NCI-H1105 treated with DMSO at 0.1 percent for 48 hours (cell line): Measurements from ENCODE around the gene SYNPO2L.
"Not testable (repeated sequence)": the region's sequence is repeated elsewhere in the genome, so short reads cannot be mapped to it uniquely, and the experiment has no call there.

Experiments
- DNase-seq: peaks from one replicate; lab custom pipeline; 2025; lab: John Stamatoyannopoulos, UW

Gene SYNPO2L, protein sequence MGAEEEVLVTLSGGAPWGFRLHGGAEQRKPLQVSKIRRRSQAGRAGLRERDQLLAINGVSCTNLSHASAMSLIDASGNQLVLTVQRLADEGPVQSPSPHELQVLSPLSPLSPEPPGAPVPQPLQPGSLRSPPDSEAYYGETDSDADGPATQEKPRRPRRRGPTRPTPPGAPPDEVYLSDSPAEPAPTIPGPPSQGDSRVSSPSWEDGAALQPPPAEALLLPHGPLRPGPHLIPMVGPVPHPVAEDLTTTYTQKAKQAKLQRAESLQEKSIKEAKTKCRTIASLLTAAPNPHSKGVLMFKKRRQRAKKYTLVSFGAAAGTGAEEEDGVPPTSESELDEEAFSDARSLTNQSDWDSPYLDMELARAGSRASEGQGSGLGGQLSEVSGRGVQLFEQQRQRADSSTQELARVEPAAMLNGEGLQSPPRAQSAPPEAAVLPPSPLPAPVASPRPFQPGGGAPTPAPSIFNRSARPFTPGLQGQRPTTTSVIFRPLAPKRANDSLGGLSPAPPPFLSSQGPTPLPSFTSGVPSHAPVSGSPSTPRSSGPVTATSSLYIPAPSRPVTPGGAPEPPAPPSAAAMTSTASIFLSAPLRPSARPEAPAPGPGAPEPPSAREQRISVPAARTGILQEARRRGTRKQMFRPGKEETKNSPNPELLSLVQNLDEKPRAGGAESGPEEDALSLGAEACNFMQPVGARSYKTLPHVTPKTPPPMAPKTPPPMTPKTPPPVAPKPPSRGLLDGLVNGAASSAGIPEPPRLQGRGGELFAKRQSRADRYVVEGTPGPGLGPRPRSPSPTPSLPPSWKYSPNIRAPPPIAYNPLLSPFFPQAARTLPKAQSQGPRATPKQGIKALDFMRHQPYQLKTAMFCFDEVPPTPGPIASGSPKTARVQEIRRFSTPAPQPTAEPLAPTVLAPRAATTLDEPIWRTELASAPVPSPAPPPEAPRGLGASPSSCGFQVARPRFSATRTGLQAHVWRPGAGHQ

DNA sequence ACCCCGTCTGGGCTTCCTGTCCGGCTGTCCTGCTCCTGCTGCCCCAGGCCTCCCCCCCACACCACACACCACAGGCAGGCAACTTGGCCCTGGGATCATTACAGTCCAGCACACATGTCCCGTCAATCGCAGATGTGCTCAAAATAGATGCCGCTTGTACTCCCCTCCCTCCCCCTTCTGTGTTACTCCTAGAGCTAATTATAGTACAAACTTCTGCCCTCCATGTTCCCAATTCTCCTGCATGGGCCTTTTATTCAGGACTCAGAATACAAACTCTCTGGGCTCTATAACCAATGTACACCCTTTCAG, at the start of gene SYNPO2L:
TSS of gene SYNPO2L (minus strand) at position 40 of the 309 bp plus-strand sequence. CDS start 107 bp downstream, outside the sequence.
- DNase-seq, result no peak

DNA sequence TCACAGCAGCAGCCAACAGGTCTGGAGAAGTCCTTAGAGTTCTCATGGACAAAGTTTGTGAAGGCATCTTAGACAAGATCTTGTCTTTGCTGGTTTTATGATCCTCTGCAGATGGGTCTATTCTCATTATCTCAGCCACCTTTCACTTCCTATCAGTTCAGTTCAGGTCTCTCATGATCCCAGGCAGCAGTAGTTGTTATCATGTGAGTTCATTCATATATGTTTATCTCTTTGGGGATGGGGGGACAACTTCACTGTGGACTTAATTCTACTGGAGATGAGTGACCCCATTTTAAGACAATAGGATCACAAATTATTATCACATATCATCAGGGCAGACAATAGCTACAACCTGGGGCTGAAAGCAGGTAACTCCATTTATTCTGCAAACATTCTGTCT, 48.1 kb upstream of the SYNPO2L start:
- not testable (repeated sequence) for DNase-seq

DNA sequence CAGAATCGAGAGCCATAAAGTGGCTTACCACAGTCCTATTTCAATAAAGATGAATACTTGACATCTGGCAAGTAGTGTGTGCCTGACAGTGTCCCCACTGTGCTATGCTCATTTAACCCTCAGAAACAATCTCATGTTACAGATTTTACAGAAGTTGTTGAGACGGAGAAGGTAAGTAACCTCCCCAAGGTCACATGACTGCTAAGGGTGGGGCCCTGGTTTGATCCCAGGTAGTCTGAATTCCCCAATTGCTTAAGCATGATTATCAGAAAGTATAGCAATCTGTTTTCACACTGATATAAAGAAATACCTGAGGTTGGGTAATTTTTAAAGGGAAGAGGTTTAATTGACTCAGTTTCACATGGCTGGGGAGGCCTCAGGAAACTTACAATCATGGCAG, 43.0 kb upstream of the SYNPO2L start:
- not testable (repeated sequence) for DNase-seq

DNA sequence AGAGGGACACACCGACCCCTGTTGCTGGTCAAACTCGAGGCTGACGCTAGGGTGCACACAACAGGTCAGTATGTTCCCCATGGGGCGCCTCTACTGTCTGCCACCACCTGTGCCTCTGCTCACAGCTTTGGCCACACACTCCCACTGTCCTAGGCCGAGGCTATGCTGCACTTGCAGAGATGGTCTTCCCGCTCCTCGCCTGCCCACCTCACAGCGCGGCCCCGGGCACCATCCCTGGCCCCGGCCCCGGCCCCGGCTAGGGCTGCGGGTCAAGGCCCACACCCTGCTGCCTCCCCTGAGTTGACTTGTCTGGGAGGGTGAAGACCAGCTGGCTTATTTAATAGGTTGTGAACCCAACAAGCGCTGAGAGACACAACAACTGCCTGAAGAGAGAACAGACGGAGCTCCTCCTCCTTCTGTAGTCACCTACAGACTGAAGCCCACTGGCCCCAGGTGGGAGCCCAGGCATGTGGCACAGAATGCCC, 41.9 kb upstream of the SYNPO2L start, which contains the start of gene AGAP5:
TSS of gene AGAP5 (minus strand) at position 435 of the 485 bp plus-strand sequence. CDS start at position 81, 354 bp downstream.
- DNase-seq, result not testable (repeated sequence)

DNA sequence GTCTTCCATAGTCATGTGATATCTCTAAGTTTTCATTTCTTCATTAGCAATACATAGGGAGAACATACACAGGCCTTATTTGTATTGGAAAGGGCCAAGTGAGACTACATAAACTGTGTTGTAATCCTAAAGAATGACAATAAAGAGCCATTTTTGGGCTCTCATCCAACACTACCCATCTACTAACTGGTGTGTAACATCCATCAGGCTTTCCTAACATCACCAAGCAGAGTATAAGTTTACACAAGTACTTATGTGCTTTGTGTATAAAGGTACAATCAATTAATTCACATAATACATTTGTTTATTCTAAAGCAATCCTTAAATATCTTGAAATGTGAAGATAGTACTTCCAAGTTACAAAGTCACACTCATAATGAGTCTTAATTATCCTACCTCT, 39.5 kb upstream of the SYNPO2L start:
- DNase-seq, result peak; percentile 2

DNA sequence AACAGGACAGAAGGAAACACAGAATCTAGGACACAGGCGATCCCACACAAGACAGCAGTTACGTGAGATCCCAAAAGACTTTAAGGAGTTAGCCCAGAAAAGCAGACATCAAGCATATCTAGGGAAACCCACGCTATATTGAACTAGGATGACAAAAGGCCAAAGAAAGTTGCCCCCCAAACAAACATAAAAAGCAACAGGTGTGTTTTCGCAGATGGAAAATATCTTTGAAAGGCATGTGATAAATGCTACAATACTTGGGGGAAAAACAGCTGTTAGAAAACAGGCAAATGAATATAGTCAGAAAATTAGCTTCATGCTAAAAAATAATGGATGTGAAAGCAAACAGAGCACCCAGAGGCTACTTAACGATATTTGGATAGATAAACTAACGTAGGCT, 34.9 kb upstream of the SYNPO2L start:
- DNase-seq, result not testable (repeated sequence)

DNA sequence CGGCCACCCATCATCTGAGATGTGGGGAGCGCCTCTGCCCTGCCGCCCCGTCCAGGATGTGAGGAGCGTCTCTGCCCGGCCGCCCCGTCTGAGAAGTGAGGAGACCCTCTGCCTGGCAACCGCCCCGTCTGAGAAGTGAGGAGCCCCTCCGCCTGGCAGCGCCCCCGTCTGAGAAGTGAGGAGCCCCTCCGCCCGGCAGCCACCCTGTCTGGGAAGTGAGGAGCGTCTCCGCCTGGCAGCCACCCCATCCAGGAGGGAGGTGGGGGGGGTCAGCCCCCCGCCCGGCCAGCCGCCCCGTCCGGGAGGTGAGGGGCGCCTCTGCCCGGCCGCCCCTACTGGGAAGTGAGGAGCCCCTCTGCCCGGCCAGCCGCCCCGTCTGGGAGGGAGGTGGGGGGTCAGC, 33.8 kb upstream of the SYNPO2L start:
- not testable (repeated sequence) for DNase-seq

DNA sequence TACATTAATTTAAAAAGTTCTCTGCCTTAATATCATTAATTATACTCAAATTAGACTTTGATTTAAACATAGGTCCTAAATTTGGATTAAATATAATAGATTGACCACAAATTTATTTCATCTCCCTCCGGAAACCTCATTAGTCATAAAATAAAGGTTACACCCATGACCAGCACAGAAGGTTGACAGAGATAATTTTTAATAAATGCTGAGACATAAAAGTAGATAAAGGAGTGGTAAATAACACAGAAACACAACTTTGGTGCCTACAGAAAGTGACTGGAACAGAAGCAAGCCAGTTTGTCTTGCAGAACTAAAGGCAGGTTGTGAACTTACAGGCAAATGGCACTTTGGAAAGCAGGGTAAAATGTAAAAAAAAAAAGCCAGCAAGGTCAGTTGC, 31.8 kb upstream of the SYNPO2L start:
- not testable (repeated sequence) for DNase-seq

DNA sequence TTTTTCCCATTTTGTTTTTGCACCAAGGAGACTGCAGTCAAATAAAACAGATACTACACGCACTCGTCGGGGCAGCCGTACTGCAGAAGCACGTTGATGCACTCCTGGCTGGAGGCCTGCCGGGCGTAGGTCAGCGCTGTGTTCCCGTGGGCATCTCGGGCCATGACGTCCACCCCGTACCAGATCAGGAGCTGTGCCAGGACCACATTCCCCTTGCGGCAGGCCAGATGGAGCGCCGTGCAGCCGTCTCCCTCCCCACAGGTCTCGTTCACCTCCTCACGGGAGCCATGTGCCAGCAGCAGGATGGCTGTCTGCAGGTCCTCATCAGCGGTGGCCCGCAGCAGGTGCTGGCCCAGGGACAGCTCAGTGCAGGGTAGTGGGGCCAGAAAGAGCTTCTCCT, 18.7 kb upstream of the SYNPO2L start:
- not testable (repeated sequence) for DNase-seq

DNA sequence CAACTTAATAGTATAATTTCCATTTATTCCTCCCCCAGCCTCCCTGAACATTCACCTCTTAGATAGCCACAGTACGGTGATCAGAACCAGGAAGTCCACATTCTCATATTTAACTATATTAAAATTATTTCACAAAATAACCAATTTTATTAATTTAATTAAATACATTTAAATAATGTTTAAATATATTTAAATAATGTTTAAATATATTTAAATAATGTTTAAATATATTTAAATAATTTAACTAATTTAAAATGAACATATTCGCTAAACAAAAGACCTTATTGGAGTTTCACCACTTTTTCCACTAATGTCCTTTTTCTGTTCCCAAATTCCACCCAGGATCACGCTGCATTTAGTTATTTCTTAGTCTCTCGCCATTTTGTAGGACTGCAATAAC, 12.5 kb upstream of the SYNPO2L start:
- not testable (repeated sequence) for DNase-seq

DNA sequence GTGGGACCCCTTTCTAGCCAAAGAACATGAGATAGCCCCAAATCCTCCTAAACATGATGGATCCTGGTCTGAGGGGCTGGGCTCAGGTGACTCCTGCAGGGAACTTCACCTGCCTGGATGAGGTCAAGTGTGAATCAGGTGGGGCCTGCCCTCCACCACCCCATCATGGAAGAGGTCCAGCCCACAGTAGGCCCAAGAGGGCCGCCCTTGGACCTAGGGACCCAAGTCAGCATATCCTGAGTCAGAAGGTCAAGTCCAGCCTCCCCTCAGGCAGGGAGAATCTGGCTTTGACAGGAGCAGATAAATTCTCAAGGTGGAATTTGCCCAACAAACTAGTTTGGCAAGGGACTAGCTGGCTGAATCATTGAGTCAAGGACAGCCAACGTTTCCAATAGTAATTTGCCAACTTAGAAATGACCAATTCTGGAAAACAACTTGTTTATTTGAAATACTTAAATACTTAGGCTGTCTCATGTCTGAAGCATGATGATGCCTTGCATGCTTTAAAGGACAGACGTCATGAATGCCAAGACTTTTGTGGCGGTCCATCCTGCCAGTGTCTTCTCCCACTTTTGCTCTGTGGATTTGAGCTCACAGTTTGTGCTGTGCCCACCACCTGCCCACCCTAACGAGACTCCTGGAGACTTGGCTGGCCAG, 10.5 kb upstream of the SYNPO2L start:
- not testable (repeated sequence) for DNase-seq

DNA sequence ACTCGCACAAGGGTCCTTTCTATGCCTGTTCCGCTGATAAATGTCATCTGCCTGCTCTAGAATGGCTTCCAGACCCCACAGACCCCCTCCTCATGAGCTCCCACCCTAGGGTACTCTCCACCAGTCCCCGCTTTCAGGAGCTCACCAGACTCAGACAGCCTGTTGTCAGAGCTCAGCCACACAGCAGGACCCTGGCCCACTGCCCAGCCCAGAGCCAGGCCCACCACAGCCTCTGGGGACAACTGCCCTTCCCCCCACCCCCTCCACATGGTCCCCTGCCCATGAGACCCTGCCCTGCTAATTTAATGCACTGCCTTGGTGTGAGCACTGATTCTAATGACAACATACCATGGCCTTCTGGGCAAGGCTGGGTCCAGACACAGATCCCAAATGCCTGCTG, 9.8 kb upstream of the SYNPO2L start:
- DNase-seq, result not testable (repeated sequence)

DNA sequence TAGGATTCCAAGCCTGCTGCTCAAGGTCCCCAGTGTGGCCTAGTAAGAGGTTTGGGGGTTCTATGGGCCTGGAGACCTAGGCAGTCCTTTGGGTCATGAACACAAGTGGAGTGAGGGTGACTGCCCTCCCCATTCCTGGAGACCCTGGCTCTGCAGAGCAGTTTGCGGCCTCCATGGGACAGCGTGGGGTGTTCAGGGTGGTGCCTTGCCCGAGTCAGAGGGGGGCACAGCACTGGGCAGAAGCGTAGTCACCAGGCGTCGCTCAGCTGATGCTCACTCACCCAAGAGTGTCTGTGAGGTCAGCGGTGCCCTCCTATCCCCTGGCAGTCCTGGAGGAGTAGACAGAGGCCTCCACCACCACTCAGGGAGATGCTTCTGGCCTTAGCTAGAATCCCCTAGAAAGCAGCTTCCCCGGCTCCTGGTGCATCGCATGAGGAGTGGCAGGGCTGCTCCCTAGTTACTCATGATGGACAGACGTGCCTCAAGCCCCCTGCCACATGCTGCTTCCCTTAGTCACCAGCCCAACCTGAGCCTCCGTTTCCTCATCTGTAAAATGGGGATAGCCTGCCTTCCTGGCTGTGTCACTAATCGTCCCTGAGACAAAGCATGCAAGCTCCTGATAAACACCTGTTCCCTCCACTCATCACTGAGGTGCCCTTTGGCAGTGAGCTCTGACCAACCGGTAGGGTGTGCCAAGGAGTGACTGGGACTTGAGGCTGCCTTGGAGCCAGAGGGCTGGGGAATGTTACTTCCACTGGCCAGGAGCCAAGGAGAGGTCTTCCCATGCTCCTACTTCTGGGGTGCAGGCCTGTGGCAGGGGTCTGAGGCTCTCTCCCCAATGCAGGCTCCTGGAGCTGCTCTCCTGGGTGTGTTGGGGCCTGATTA, 8.6 kb upstream of the SYNPO2L start:
- not testable (repeated sequence) for DNase-seq

DNA sequence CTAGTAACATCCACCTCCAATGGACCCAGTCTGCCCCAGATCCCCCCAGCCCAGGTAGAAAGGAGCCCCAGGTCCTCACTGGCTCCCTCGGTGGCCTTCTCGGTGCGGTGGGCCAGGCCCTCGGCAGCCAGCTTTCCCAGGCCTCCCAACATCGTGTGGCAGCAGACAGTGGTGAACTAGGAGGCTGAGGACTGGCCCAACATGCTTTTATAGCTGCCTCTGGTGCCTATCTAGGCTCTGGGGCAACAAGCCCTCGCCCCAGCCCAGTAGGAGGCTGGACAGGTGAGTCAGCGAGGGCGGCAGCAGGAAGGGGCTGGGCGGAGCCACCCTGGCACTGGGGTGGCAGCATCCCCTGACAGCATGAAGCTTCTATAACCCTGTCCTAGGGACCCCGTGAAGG, 7.8 kb upstream of the SYNPO2L start:
- not testable (repeated sequence) for DNase-seq

DNA sequence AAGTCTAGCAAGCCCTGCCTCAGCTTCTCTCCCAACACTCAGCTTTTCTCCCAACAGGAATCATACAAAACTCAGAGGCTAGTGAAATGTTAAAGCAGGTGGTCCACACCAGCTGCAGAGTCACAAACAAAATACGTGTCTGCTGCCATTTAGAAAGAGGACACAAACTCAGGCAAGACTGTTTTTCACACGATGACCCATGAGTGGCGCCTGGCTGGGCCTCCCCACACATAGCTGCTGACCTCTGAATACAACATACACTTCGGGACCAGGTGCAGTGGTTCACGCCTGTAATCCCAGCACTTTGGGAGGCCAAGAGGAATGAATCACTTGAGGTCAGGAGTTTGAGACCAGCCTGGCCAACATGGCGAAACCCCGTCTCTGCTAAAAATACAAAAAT, 6.9 kb upstream of the SYNPO2L start:
- not testable (repeated sequence) for DNase-seq

DNA sequence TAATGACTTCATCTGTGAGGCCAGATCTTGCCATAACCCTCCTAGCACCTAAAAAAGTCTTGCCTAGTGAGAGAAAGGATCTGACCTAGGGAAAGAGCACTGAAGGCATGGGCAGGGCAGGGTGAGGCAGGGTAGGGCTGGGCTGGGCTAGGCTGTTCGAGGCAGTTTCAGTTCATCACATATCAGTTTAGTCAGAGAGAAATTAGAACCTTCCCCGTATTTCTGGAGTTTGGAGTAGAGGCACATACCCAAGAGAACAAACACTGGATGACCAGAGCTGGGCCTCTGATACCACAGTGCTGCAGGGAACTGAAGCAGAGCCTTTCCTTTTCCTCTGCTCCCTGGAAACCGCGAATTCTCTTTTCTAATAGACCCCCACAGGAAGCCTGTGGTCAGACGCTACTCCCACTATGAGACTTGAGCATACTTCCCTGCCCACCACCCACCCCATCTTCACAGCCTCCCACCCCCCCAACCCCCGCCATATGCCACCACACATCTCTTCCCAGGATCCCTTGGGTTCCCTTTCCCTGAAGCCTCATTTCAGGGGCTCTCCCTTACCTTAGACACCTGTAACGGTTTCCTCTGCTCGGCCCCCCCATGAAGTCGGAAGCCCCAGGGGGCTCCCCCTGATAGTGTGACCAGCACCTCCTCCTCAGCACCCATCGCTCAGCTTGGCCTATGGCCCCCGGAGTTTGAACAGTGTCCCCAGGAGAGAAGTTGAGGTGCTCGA, 406 bp downstream of the SYNPO2L start:
- DNase-seq, result no peak

DNA sequence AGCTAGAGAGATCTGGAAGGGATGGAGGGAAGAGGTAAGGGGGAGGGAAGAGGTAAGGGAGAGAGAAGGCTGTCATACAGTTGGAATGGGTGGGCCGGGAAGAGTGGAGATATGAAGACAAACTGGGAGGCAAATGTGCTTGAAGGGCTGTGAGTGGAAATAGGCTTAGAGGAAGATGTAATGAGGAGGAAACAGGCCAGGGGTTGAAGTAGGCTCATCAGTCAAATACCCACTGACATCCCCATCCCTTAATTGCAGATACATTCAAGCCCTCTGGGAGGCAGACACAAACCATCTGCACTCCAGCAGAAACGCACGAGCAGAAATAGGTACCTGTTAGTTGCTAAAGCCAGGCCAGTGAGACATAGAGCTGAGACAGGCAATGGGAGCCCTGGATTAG, 2.1 kb downstream of the SYNPO2L start:
- no peak for DNase-seq

DNA sequence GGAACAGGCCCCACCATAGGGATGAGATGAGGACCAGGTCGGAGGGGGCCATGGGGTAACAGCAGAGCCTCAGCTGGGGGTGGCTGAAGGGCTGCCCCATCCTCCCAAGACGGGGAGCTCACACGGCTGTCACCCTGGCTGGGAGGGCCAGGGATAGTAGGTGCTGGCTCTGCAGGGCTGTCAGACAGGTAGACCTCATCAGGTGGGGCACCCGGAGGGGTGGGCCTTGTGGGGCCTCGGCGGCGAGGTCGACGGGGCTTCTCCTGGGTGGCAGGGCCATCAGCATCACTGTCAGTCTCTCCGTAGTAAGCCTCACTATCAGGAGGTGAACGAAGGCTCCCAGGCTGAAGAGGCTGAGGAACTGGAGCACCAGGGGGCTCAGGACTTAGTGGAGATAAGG, 2.6 kb downstream of the SYNPO2L start:
- DNase-seq, result no peak

DNA sequence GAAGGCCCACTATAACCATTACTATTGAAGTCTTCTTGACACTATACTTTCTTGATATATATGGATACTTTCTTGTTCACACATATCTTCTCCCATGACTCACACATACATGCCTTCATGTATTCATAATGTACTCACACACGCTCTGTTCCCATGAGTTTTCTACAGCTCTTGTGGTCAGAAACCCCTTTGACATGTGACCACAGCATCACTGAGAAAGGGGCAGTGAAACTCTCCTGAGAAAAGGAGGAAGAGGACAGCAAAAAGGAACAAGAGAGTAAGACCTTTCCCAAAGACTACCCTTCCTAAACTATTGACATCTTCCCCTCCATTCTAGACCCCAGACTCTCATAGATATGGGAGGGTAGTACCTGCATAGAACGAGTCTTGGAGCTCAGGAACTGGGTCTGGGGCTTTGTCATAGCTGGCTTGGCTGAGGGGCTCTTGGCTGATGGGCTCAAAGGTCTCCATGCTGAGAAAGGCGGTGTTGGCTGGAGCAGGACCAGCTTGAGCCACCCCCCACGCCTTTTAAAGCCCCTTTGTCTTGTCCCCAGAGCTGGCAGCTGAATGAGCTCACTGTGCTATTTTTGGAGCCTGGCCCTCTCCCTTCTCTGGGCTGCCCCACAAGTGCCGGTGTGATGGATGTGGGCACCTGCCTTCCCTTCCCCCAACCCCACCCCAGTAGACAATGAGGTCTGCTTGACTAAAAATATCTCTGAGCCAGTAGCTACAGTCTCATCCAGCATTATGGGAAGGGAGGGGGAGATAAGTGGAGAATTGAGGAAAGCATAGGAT, 5.1 kb downstream of the SYNPO2L start:
- no peak for DNase-seq
